ENCODE measurements around the gene CDKN3. TPM values are rescaled to one million over a fixed set of nuclear protein-coding genes. Genes with fewer than 3 reads are reported as not detected.

The CDKN3 gene
- 15.1 and 17.4 TPM in 2 replicates for total RNA-seq

DNA sequence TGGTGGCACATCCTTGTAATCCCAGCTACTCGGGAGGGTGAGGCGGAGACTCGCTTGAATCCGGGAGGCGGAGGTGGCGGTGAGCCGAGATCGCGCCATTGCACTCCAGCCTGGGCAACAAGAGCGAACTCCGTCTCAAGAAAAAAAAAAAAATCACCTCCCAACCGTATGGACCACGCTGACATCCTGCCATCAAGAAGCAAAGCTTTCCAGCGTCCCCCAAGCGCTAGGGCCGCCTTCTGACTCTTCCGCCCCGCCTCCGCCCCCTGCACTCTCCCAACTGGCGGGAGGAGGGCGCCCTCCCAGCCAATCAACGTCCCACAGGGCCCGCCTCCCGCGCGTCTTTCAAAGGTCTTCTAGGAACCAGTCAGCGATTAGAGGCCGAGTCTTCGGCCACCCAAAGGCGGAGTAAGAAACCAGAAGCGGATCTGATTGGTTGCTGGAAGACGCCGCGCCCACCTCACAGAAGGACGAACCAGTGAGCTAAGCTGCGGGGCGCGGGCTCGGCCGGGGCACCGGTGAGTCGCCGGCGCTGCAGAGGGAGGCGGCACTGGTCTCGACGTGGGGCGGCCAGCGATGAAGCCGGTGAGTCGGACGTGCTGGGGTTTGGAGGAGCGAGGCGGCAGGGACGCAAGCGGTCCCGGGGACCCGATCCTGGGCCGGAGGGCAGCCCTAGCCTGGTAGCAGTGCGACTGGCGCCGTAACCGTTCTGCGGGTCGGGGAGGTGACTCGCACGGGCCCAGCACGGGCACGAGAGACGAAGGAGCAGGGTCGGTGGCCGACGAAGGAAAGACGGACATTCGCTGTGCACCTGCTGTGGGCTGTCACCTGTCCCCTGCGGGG lies at the start of gene CDKN3:
CDKN3 (plus strand) TSS at position 515 of the 843 bp plus-strand sequence; CDS start at position 577, 62 bp downstream.

DNA sequence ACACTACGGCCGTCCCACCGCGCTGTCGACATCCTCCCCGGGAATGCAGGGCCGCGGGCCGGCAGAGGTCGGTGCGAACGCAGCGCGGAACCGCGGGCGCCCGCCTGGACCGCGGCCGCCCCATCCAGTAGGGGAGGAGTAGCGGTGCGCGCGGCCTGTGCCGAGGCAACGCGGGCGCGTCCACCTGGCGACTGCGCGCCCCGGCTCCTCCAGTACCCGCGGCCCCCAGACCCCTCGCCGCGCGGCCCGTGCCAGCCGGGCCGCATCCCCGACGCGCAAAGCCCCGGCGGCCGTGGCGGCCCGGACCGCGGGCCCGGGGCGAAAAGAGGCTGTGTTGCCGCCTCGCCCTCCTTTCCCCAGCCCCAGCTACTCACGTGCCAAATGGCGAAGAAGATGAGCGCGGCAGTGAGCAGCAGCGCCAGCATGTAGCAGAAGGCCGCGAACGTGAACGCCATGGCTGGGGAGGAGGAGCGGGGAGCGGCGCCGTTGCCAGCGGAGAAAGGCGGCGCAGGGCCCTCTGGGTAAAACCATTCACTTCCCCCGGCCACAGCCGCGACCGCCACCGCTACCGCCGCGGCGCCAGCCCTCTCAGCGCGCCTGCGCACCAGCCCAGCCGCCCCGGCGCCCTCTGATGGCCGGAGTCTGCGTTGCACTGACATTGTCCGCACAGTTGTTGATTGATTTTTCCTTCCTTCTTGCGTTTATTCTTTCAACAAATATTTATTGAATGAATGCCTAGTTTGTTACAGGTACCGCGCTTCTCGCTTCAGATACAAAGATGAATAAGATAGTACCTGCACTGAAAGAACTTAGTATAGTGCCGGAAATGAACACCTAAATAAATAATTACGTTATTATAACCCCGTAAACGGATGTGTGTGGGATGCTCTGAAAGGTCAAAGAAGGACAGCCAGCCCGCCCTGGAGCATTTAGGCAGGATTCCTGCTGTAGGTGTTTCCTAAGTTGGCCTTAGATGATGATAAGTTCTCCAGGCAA lies 44.4 kb downstream of the CDKN3 start, which contains the start of gene CNIH1:
CNIH1 (minus strand) TSS at position 502 of the 996 bp plus-strand sequence; CDS start at position 455, 47 bp downstream.

Other genes starting within 250 kb of the CDKN3 start
- gene CNIH1, start 44.4 kb downstream of the CDKN3 start, total RNA-seq = 84.6 and 172 TPM in 2 replicates
- gene GMFB, start 92.0 kb downstream of the CDKN3 start, total RNA-seq = 76.8 and 79.5 TPM in 2 replicates
- gene CGRRF1, start 112.9 kb downstream of the CDKN3 start, total RNA-seq = 10.4 and 11.5 TPM in 2 replicates
- gene SAMD4A, start 170.1 kb downstream of the CDKN3 start, total RNA-seq = 17.2 and 19.0 TPM in 2 replicates

All from smooth muscle cell of bladder (primary cell).